SKM-1 treated with dmso at 0.1 percent for 144 hours (cell line): ENCODE measurements around the gene CCDC187.

ENCODE experiments used
- DNase-seq: peaks from one replicate; lab custom pipeline; 2025; ENCODE audit not compliant: unreplicated experiment; lab: John Stamatoyannopoulos, UW

CCDC187 gene

DNA sequence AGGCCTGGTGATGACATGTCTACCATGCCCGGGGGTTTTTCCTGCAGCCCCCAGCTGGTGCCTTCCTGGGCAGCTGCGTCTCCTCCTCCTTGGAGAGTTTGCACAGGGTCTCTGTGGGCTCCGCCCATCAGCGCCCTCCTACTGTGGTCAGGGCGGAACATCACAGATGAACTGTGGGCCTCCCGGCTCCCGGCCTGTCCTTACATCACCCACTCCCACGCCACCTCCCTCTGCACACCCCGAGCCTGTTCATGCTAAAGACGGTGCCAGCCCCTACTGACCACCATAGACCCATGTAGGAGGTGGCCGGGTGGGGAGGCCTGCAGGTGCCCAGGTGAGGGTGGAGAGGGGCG is 36.0 kb upstream of the CCDC187 start:
- DNase-seq, result no peak

DNA sequence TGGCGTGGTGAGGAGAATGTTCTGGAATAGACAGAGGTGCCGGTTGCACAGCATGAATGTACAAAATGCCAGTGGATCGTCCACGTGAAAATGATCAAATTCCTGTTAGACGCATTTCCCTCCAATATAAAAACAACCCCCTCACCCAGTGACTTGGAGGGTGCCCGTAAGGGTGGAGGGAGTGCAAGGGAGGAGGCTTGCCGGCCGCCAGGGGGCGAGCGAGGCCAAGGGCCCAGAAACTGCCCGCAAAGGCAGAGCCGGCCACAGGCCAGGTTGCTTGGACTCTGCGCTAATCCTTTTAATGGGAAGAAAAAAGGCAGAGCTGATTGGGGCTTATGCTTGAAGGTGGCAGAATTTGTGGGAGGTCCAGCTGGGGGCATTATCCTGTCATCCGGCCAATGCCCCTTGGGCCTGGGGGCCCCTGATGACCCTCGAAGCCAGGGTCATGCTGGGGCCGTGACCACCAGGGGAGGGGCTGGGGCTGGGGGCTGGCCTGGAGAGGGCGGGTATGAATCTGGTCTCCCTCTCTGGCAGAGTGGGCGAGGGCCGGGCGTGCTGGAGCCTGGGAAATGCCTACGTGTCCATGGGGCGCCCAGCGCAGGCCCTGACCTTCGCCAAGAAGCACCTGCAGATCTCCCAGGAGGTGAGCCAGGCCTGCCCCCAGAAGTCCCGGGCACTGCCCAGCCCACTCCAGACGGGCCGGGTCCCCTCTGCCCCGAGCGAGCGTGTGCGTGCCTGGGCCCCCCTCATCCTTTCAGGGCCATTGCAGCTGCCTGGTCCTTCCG is 35.5 kb upstream of the CCDC187 start:
- DNase-seq, result peak; percentile 47

DNA sequence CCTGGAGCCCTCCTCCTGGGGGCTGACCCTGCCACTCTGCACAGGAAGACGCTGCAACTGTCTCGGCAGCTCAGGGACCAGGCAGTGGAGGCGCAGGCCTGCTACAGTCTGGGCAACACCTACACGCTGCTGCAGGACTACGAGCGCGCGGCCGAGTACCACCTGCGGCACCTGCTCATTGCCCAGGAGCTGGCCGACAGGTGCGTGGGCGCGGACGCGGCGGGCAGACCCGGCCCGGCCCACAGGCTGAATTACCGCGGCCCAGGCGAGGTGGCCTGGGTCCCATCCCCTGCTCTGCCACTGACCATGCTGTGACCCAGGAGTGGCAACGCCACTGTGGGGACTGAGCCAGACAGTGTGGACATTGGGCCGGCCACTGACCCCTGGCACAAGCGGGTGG is 34.6 kb upstream of the CCDC187 start:
- no peak for DNase-seq

DNA sequence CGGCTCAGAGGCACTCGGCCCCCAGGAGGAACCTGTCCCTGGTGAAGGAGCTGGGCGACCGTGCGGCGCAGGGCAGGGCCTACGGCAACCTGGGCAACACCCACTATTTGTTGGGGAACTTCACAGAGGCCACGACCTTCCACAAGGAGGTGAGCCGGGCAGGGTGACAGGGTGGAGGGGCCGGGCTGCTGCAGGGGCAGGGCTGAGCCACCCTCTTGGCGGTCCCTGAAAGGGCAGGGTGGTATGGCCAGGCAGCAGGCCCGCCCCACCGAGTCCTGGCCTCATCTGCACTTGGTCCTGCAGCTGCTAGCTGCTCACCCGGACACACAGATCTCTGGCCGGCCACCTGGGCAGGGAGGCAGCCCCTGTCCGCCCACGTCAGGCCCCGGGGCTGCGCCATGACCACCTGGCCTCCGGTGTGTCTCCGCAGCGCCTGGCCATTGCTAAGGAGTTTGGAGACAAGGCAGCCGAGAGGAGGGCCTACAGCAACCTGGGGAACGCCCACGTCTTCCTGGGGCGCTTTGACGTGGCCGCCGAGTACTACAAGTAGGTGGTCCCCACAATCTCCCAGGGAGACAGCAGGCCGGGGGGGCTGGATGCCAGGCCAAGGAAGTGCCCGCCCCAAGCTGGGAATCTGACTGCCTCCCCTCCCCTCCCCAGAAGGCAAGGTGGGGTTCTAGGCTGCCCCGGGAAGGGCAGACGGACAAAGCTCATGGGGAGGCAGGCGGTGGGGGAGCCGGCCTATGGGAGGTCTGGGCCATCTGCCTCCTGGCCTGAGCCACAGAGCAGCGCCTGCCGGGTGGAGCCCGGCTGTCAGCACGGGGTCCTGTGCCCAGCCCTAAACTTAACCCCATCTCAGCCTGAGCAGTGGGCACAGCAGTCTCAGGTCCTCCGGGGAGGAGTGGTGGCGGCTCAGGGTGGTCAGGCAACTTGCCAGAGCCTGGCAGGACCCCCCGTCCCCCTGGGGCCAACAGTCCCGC is 33.8 kb upstream of the CCDC187 start:
- no peak for DNase-seq

DNA sequence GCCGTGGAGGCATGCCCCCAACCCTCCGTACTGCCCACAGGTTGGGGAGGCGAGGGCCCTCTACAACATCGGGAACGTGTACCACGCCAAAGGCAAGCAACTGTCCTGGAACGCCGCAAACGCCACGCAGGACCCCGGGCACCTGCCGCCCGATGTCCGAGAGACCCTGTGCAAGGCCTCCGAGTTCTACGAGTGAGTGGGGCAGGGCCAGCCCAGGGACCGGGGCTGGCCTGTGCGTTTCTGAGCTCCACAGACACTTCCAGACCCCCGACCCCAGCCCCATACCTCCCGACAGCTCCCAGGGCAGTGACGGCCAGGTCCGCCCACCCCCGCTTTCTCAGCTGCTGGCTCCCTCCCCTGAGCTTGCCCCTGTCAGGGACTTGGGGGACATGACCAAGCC is 33.0 kb upstream of the CCDC187 start:
- no peak for DNase-seq

DNA sequence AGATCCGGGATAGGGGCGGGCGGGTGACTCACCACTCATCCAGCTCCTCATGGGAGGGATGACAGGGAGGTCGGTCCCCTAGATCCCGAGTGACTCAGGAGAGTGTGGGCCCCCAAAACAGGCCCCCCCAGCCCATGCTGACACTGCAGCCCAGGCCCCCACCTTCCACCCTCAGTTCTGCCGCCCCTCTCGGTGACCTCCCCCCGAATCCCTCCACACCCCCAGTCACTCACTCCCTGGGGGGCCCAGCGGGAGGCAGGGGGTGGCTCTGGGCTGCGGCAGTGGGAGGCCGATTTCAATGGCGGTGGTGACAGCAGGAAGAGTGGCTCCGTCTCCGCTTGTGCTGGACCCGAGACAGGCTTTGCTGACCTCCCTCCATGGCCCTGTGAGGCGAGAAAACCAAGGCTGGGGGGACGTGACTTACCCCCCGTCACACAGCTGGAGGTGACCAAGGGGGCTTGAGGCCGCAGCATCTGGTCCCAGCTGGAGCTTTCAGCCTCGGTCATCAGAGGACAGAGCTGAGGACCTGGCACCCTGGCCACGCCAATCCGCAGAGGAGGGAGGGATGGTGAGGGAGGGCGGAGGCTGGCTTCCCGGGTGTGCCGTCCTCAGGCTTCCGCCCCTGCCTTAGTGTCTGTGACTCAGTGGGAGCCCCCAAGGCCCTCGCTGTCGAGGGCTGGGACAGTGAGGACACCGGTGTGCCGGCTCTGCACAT is 32.4 kb upstream of the CCDC187 start:
- no peak for DNase-seq

DNA sequence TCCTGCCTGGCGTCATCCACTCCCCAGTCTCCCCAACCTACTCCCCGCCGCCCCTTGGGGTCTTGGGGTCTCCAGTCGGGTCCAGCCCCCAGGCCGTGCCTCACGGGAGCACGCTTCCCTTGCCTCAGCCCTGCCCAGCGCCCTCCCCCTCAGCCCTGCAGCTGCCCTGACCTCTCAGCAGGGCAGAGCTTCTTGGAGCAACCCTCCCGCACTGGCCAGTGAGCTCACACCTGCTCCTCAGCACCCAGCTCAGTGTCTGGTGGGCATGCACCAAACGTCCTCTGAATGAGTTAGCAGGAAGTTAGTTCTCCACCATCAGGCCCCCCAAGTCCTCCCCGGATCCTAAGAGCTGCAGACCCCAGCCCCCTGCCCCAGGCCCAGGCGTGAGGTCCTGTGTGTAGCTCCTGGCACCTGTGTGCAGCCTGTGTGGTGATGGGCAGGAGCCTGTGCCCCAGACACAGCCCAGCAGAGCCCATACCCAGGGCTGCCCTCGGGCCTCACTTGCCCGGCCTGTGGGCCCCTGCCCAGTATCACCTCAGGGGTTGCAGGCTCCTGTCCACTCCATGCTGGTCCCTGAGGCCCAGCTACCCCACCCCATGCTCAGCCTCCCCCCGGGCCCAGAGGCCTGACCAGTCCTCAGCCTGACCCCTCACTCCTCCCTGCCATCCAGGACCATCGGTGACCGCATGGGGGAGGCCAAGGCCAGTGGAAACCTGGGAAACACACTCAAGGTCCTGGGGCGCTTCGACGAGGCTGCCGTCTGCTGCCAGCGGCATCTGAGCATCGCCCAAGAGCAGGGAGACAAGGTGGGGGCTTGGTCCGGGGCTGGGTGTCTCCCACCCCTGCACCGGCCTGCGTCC is 31.6 kb upstream of the CCDC187 start:
- no peak for DNase-seq

DNA sequence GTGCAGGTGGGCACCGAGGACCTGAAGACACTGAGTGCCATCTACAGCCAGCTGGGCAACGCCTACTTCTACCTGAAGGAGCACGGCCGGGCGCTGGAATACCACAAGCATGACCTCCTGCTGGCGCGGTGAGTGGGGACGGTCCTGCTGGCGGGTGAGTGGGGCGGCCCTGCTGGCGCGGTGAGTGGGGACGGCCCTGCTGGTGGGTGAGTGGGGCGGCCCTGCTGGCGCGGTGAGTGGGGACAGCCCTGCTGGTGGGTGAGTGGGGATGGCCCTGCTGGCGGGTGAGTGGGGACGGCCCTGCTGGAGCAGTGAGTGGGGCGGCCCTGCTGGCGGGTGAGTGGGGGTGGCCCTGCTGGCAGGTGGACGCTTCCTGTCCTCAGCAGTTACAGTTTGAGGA is 30.6 kb upstream of the CCDC187 start:
- no peak for DNase-seq

DNA sequence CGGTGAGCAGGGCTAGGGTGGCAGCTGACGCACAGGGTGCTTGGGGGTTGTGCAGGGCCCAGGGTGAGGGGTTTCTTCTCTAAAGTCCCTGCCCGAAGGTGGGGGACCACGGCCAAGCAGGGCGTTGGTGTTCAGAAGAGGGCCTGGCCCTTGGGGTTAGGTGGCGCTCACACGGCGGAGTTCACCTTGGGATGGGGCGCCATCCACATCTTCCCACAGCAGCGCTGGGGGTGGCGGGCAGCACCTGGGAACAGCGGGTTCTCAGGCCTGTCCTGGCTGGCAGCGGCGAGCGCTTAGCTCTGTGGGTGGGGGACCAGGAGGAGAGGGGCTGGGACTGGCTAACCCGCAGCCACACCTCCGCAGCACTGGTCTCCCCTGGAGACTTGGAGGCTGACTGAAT is 29.6 kb upstream of the CCDC187 start:
- no peak for DNase-seq

DNA sequence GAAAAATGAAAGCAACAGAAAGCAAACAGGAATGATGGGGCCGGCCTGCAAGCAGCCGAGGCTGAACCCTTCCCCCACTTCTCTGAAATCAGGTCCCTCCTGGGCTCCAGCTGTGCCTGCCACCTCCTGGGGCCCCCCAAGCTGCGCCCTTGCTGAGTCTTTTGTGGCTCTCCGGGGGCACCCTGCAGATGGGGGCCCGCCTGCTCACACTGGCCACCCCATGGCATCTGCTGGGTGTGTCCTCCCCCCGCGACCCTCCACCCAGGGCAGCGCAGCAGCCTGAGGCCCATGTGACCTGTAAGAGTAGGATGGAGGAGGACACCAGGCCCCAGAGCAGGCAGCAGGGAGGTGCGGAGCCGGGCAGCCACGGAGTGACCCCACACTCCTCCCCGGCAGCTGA is 29.2 kb upstream of the CCDC187 start:
- DNase-seq, result no peak

DNA sequence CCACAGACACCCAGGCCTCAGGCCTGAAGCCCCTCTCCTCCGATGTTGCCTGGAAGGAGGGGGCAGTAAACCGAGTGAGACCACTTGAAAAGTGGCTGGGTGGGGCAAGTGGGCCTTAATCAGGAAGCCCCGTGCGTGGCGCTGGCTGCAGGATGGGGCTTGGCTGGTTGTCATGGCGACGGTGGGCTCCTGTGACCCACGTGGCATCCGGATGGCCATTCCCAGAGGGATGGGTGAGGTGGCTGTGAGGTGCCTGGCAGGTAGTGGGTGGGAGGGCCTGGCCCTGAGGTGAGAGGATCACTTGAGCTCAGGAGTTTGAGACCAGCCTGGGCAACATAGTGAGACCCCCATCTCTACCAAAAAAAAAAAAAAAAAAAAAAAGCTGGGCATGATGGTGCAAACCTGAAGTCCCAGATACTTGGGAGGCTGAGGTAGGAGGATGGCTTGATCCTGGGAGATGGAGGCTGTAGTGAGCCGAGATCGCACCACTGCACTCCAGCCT is 28.6 kb upstream of the CCDC187 start:
- DNase-seq, result no peak

DNA sequence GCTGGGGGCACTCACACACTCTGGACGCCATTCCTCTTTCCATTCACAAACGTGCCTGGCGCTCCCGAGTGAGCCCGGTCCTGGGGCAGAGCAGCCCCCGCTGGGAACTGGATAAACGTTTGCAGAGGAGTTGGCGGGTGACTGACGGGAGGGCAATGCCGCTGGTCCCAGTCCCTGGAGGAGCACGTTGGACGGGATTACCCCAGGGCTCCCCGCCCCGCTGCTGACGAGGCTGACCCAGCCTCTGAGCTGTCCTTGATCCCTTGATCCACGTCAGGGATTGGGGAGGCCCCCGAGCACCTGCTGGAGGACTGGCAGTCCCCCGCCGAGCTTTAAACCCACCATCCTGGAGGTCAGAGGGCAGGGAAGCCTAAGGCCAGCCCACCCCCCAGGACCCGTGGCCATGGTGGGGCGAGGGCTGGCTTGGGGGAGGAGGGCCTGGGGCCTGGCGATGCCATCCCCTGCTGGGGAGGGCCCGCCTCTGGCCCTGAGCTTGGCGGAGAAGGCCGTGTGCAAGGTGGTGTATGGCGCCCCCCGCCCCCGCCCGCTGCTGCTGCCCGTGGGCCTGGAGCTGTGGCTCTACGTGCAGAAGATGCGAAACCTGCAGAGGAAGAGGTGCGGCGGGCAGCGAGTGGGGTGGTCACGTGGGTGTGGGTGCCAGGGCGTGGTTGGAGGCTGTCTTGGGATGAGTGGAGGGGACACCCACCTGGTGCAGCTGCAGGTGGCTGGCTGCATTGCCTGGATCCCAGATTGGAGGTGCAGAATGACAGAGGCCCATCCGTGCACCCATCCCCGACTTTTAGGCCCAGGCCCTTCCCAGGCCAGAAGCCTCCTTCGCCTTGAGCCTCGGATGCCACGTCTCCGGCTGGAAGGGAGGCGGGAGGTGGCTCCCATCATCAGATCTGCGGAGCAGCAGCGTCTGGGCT is 27.9 kb upstream of the CCDC187 start:
- DNase-seq, result no peak

DNA sequence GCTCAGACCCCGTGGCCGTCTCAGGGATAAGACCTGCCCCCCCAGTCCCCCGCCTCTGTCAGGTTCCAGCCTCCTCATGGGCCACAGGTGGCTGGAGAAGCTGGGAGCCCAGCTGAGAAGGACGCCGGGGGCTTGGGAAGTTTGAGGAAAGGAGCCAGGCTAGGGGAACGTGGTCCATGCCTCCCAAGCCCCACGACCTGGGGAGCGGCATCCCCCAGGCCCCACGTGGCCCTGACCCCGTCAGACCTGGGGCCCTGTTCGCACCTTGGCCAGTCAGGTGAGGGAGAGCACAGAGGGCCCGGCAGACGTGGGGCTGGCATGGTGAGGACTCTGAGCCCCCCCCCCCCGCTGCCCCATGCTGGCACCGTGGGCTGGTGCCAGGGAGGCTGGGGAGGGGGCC is 27.1 kb upstream of the CCDC187 start:
- DNase-seq, result no peak

DNA sequence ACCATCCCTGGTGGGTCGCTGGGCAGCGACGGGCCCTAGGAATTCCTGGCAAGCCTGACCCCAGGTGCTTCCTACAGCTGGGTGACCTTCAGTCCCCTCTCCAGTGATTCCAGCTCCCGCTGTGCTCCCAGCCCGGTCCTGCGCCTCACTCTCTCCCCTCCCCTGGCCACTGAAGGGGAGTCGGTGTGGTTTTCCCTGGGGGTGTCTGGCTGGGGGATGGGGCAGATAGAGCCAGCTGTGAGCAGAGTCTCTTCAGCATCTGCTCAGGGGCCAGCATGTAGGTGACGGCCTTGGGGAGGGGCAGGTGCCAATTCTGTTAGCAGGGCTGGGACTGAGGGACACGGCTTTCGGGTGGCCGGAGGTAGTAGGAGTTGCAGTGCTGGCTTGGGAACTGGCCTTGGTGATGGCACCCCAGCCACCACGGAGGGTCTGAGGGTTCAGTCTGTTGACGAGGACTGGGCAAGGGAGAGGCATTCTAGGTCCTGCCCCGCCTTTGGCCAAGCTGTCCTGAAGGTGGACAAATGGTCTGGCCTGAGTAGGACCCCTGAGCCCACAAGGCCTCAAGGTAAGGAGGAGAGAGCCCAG is 26.6 kb upstream of the CCDC187 start:
- no peak for DNase-seq

DNA sequence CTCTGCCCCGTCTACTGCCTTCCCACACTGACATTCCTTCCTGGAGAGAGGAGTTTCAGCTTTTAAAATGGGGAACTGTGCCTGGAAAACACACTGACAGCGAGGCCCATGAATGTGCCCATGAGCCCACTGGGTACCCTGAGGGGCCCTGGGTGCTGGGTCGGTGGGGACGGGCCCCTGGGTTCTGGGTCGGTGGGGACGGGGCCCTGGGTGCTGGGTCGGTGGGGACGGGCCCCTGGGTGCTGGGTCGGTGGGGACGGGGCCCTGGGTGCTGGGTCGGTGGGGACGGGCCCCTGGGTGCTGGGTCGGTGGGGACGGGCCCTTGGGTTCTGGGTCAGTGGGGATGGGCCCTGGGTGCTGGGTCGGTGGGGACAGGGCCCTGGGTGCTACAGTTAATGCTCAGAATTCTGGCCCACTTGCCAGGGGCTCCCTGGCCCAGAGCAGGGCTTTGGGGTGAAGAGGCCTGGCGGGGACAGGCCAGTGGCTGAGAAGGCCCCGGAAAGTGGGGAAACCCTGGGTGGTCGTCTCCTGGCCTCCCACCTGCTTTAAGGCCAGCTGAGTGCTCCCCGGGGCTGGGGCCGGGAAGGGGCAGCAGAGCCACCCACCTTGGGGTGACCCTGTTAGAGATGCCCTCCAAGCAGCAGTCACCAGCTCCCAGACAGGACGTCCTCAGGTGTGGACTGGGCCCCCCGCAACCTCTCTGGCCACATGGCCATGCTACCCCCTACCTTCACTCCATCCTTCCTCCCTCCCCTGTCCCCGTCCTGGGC is 25.9 kb upstream of the CCDC187 start:
- no peak for DNase-seq

DNA sequence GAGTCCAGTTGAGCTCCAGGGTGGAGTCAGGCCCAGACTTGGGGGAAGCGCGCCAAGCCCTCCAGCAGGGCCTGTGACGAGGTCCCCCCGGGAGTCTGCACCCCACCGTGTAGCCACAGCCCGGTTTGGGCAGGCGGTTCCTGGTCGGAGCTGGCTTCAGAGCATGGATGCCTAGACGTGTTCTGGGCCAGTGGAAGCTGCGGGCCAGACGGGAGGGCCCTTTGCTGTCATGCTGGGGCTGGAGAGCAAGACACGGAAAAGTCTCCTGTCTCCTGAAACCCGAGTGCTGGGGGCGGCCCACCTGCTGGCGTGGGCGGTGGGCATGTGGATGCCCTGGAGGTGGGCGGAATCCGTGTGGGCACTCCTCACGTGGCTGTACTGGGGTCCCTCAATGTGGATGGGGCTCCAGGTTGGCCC is 25.3 kb upstream of the CCDC187 start:
- no peak for DNase-seq

DNA sequence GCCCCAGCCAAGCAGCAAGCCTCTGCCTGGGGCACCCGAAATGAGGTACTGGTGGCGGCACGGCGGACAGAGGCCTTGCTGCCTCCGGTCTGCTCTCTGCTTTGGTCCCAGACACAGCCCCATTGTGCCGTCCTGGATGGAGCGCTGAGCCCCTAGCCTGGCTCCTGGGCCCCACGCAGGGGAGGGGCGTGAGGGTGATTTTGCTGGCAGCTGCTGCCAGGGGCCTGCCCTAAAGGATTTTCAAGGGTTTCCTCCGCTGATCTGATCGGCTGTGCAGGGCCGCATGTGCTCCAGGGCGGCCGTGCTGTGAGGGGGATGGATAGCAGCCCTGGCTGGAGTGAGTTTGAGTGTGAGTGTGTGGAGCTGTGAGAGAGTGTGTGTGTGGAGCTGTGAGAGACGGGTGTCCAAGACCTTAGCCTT is 24.7 kb upstream of the CCDC187 start:
- no peak for DNase-seq

DNA sequence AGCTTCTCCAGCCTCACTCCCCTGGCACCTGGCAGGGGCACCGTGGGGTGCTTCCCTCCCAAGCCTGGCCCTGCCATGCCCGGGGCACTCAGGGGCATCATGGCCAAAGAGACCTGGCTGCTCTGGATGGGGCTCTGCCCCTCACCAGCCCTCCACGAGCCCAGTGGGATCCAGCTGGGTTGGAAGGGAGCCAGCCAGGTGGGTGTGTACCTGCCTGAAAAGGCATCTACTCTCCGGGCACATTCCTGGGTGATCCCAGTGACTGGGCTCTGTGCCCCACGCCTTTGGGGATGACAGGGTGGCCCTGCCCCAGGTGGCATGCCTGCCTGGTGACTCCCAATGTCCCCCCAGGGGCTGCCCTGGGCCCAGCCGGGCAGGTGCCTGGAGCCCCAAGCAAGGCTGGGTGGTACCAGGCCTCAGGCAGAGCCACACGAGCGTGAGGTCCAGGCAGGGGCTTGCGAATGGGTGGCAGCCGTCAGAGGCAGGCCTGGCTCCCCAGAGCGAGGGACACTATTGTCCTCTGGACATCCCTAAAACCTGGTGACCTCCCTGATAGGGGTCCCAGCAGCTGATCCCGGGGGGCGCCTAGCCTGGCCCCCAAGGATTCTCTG is 24.2 kb upstream of the CCDC187 start:
- no peak for DNase-seq
